ENCODE data around the gene VPS45.

DNA sequence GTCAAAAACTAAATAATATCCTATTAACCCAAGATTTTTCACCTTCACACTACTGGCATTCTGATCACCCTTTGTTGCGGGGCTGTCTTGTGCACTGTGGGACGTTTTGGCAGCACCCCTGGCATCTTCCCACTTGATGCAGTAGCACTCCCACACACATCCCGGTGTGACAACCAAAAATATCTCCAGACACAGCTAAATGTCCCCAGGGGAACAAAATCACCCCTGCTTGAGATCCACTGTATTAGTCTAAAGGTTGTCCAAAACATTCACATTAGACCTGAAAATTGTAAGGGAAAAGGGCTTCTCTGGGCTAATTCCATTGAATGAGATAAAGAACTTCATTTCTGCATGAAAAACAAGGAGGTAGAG is 120.0 kb downstream of the VPS45 start:
- peak in 1 of 6 experiments; percentile 29 for TF ChIP-seq CTCF (IDR thresholded peaks at IDR 0.05)
- TF ChIP-seq POLR2A (IDR thresholded peaks at IDR 0.05): no peak
